Islet of Langerhans (tissue), 1 donor: ENCODE data around the gene KRTAP1-1.
"Not testable (repeated sequence)": the region's sequence is repeated elsewhere in the genome, so short reads cannot be mapped to it uniquely, and the experiment has no call there.

ENCODE experiments used
- FAIRE-seq: peaks from one replicate; lab custom pipeline; 2011; peaks lifted over from hg19 to GRCh38; lab: Jason Lieb, UNC

Gene KRTAP1-1

GRCh38 chr17:41040783-41041571, at the start of gene KRTAP1-1:
TSS of gene KRTAP1-1 (minus strand) at chr17:41041450. CDS start at chr17:41041397, 53 bp downstream.
- not testable (repeated sequence) for FAIRE-seq

DNA sequence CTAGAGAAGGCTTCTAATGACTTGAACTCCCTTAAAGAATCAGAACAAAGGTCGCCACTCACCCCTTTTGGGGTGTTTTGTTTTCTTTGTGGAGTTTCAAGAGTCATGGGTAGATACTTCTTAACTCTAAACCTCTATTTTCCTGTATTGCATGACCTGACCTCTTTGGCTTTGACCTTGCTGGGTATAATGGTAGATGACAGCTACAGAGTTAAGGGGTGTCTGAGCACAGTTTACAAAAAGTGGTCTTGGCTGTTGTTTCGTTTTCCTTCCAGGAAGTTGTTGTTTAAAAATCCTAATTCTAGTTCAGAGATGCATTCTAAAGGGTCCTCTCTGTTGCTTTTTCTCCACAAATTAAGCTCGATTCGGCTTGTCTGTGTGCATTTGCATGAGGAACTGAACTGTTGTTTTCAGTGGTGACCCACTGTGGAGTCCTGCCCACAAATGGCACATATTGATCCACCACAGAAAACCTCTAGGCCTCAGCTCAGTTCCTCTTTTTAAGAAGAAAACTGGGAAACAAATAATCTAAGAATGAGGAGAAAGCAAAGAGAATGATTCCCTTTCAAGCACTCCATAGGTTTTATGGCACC, 47.6 kb upstream of the KRTAP1-1 start:
- FAIRE-seq = not testable (repeated sequence)

- FAIRE-seq = not testable (repeated sequence)
Measured at GRCh38 chr17:41084100-41084856, 43.0 kb upstream of the KRTAP1-1 start, which contains the start of gene KRTAP4-7. TSS of gene KRTAP4-7 (plus strand) at chr17:41084150. CDS start at chr17:41084207, 57 bp downstream.

DNA sequence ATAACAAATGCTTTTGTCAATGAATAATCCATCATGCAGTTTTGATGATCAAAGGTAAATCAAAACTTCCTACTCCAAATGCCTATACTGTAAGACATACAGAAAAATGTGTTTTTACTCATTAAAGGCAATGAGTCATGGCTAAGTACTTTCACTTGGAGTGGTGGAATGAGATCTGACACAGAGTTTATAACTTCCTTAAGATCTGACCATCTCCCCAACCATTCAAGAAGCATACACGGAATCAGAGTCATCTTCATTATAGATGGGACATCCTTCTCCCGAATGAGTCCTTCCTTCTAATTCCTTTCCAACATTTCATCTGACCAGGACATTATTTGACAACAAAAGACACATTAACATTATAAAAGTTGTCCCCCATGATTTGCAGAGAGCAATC, 42.2 kb upstream of the KRTAP1-1 start:
- not testable (repeated sequence) for FAIRE-seq

DNA sequence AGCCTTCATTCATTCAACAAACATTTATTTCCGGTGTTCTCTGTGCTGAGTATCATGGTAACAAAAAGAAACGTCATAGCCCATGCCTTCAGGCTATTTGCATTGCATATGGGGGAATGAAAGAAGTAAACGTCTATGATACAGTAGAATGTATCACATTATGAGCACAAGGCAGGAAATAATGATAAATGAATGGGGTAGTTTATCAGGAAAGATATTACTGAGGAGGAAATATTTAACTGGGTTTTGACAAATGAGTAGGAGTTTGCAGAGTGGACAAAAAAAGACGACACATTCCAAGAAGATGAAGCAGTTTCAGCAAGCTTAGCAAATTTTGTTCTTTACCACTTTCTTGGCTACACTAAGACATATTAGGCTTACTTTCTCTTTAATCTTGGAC, 41.4 kb upstream of the KRTAP1-1 start:
- no peak for FAIRE-seq

DNA sequence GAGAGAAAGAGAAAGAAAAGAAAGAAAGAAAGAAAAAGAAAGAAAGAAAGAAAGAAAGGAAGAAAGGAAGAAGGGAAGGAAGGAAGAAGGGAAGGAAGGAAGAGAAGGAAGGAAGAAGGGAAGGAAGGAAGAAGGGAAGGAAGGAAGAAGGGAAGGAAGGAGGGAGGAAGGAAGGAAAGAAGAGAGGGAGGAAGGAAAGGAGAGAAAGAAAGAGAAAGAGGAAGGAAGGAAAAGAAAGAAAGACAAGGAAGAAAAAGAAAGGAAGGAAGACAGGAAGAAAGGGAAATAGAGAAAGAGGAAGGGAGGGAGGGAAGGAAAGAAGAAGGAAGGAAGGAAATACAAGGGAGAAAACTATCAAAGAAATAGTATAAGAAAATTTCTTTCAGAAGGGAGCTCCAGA, 35.5 kb upstream of the KRTAP1-1 start:
- no peak for FAIRE-seq

GRCh38 chr17:41073676-41074075, 32.4 kb upstream of the KRTAP1-1 start:
- FAIRE-seq = no peak

DNA sequence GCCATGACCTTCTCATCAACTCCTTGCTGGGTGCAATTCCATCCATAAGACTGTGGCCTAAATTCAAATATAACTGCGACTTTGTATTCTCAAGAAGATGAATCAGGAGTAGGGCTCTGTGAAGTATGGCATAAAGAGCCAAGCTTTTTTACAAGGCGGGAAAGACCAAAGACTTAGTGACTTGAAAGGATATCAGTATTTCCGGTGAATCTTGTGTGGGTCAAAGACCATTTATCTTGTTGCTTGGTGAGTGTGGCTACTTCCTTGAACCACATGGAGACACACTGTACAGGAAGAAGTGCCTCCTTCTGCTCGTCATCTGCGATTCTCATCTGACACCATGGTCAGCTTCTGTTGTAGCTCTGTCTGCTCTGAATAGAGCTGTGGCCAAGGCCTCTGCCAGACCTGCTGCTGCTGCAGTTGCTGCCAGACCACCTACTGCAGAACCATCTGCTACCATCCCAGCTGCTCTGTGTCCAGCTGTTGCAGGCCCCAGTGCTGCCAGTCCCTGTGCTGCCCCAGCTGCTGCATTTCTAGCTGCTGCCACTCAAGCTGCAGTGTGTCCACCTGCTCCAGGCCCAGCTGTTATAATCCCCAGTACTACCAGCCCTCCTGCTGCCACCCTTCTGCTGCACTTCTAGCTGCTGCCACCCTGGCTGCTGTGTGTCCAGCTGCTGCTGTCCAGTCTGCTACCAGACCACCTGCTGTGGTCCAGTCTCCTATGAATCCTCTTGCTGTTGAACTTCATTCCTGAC, 30.5 kb upstream of the KRTAP1-1 start:
- FAIRE-seq = no peak

GRCh38 chr17:41069031-41069430, 27.8 kb upstream of the KRTAP1-1 start:
- no peak for FAIRE-seq

- FAIRE-seq = no peak
Measured at GRCh38 chr17:41067281-41067680, 26.0 kb upstream of the KRTAP1-1 start.

DNA sequence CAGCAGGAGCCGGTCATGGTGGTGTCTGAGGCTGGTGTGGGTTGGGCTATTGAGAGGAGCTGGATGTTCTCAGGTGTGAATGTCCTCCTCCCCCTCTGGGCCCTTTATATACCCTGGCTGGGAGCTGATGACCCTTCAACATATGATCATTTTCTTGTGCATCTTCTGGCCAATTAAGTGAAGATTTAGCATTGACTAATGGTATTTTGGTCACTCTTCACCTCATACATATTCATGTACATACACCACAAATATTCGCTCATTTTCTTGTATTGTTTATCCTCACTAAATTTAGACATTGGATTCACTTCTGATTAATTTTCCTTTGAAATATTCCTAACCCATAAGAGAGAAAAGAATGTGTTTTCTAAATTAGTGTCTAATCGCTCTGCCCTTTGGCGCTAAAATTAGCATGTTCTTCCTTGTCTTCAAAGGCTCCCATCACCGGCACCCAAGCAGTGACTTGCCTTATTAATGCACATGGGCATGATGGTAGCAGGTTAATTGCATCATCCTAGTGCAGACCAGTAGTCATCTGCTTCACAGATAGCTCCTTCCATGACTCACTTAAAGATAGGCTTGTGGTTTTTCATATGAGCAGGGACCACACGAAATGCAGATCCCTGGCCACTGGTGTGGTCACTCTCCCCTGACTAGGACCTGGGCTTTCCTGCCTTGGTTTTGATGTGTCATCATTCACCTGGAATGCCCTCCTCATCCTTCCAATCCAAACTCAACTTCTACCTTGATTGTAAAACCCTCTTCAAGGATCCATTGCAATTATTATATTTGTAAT, 24.8 kb upstream of the KRTAP1-1 start, which contains the start of gene KRTAP2-4:
Gene KRTAP2-4 (minus strand): TSS at position 51 of the 796 bp plus-strand sequence. CDS start 34 bp downstream, at position 17.
- FAIRE-seq = no peak

GRCh38 chr17:41065016-41065689, 23.9 kb upstream of the KRTAP1-1 start:
- FAIRE-seq = not testable (repeated sequence)

DNA sequence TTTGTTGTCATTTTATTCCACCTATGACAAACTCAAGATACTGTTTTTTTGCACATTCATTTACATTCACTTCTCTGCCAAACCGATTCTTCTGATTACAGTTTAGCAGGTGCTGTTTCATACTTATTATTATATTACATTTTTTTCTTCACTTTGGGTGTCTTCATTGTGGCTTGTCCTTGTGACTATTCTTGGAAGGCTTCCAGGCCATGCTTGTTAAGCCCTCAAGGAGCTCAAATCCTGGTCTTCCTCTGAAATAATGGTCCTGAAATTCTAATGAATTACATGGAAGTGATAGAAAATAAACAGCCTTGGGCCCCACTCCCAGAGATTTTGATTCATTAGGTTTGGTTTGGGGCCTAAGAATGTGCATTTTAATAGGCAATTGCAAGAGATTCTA, 23.1 kb upstream of the KRTAP1-1 start:
- FAIRE-seq = no peak

- FAIRE-seq = no peak
Measured at GRCh38 chr17:41063449-41063848, 22.2 kb upstream of the KRTAP1-1 start.

DNA sequence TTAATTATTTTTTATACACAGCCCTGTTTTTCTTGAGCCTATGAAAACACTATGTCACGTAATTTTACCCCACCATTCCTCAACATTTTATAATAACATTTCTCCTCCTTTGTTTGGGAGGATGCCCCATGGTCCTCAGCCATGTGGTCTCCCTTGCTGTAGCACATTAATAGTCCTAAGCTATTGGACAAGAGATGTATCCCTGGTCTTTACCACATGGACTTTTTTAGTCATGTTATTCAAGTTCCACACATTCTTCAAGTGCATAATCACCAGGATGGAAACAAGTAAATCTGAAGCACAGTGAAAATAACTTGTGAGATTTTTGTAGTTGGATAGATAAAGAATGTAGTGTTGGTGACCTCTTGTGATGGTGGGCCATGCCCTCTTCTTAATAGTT, 20.7 kb upstream of the KRTAP1-1 start:
- no peak for FAIRE-seq

- no peak for FAIRE-seq
Measured at GRCh38 chr17:41060052-41060604, 18.9 kb upstream of the KRTAP1-1 start, which contains the start of gene KRTAP2-3. TSS of gene KRTAP2-3 (minus strand) at chr17:41060114. CDS start at chr17:41060050, 64 bp downstream.

DNA sequence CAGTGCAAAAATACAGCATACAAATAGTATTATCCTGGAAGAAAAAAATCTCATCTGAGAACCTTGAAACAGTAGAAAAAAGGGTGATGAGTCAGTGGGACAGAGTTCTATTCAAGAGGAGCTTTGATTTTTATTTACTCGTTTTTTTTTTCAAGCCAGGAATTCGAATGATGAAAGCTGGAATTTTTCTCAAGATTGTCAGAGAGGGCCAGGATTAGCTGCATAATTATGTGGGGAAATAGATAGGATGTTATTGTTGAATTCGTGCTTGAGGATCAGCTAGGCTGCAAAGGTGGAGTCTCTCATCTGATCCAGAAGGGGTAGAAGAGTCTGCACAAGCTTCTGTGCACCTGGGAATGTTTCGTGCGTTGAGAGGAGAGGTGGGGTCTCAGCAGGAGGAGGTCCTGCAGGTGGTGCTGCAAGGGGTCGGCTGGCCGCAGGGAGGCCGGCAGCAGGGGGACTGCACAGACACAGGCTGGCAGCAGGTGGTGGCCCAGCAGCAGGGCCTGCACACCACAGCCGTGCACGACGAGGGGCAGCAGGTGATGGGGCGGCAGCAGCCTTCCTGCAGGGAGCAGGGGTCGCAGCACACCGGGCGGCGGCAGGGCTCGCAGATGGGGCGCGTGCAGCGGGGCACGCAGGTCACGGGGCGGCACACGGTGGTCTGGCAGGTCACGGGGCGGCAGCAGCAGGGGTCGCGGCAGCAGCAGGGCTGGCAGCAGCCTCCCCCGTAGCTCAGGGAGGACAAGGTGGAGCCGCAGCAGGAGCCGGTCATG, 18.2 kb upstream of the KRTAP1-1 start:
- not testable (repeated sequence) for FAIRE-seq

- FAIRE-seq = no peak
Measured at GRCh38 chr17:41058741-41059140, 17.5 kb upstream of the KRTAP1-1 start.

DNA sequence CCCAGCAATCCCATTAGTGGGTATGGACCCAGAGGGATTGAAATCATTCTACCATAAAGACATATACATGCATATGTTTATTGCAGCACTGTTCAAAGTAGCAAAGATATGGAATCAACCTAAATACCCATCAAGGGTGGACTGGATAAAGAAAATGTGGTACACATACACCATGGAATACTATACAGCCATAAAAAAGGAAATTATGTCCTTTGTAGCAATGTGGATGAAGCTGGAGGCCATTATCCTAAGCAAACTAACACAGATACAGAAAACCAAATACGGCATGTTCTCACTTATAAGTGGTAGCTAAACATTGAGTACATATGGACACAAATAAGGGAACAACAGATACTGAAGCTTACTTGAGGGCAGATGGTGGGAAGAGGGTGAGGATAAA, 16.3 kb upstream of the KRTAP1-1 start:
- no peak for FAIRE-seq
